Ishikawa (cell line): ENCODE measurements around the gene CYSTM1.

Source experiments
- CEBPB ChIP-seq: IDR thresholded peaks from 2 replicates; pipeline ENCODE4 v1.6.1; 2012
- CREB1 ChIP-seq: IDR thresholded peaks from 2 replicates; pipeline ENCODE4 v1.6.1; 2012; ENCODE audit warnings: low read depth
- EGR1 ChIP-seq: IDR thresholded peaks from 2 replicates; pipeline ENCODE4 v1.6.1; 2012
- EP300 ChIP-seq: IDR thresholded peaks from 2 replicates; pipeline ENCODE4 v1.6.1; 2012; ENCODE audit warnings: borderline replicate concordance
- FOXM1 ChIP-seq: IDR thresholded peaks from 2 replicates; pipeline ENCODE4 v1.6.1; 2012; ENCODE audit warnings: low read depth, borderline replicate concordance
- MAX ChIP-seq: IDR thresholded peaks from 2 replicates; pipeline ENCODE4 v1.6.1; 2012
- NFIC ChIP-seq: IDR thresholded peaks from 2 replicates; pipeline ENCODE4 v1.6.1; 2012
- RAD21 ChIP-seq: IDR thresholded peaks from 2 replicates; pipeline ENCODE4 v1.6.1; 2012; ENCODE audit warnings: low read depth
- REST ChIP-seq: IDR thresholded peaks from 2 replicates; pipeline ENCODE4 v1.6.1; 2012; ENCODE audit warnings: low read depth, mild to moderate bottlenecking
- TAF1 ChIP-seq: IDR thresholded peaks from 2 replicates; pipeline ENCODE4 v1.6.1; 2012; ENCODE audit warnings: low read depth, mild to moderate bottlenecking
- TCF12 ChIP-seq: IDR thresholded peaks from 2 replicates; pipeline ENCODE4 v1.6.1; 2012; ENCODE audit warnings: low read depth
- TEAD4 ChIP-seq: IDR thresholded peaks from 2 replicates; pipeline ENCODE4 v1.6.1; 2012
- YY1 ChIP-seq: IDR thresholded peaks from 2 replicates; pipeline ENCODE4 v1.6.1; 2012; ENCODE audit warnings: low read depth
- ZBTB7A ChIP-seq: IDR thresholded peaks from 2 replicates; pipeline ENCODE4 v1.6.1; 2012; ENCODE audit warnings: low read depth
- TF ChIP-seq, protein P1 (sequence below): IDR thresholded peaks from 2 replicates; pipeline ENCODE4 v1.6.1; 2012

Gene CYSTM1

GRCh38 chr5:140136624-140137023 is 38.4 kb upstream of the CYSTM1 start:
- TF ChIP-seq YY1, result no peak
- no peak for TF ChIP-seq RAD21
- no peak for TF ChIP-seq EP300
- no peak for TF ChIP-seq CEBPB
- TF ChIP-seq TEAD4, result no peak
- TF ChIP-seq CREB1, result no peak

DNA sequence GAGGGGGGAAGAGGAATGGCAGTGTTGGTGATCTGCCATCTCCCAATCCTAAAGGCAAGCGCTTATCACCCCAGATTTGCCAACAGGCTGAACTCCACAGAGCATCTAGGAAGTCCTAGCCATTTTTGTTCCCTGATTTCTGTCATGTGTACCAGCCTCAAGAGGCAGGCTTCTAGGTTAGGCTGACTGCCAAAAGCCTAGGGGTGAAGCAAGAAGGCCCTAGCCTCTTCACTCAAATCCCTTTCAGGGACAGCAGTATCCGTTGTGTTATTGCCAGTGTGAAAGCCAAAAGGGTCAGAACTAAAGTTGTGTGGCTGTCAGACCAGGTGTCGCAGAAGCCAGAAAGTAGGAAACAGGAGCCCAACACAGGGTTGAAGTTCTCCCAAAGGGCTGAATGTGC is 34.6 kb upstream of the CYSTM1 start:
- TF ChIP-seq CEBPB, result no peak
- TF ChIP-seq, protein P1, sequence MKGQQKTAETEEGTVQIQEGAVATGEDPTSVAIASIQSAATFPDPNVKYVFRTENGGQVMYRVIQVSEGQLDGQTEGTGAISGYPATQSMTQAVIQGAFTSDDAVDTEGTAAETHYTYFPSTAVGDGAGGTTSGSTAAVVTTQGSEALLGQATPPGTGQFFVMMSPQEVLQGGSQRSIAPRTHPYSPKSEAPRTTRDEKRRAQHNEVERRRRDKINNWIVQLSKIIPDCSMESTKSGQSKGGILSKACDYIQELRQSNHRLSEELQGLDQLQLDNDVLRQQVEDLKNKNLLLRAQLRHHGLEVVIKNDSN, result no peak
- TF ChIP-seq EGR1, result no peak
- TF ChIP-seq MAX, result no peak
- TF ChIP-seq REST, result no peak
- no peak for TF ChIP-seq EP300
- TF ChIP-seq TAF1, result no peak
- no peak for TF ChIP-seq NFIC
- TF ChIP-seq ZBTB7A, result no peak
- TF ChIP-seq FOXM1, result no peak
- TF ChIP-seq RAD21, result no peak
- no peak for TF ChIP-seq TEAD4
- no peak for TF ChIP-seq CREB1
- TF ChIP-seq YY1, result no peak
- TF ChIP-seq TCF12, result no peak

DNA sequence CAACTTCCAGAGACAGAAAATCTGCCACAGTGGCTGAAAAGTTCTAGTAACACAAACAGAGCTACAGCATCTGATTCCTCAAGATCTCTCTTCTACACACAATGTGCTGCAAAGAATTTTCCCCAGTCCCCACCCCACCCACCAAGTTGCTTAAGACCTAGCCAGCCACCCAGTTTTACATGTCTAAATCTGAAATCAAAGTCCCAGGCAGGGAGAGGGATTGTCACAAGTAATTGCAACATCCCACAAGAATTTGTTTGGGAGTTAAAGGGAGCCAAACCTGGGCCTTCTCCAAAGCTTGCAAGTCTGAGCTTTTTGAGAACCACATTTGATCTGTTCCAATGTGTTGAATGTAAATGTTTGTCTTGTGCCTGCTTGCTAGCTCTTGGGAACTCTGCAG is 33.7 kb upstream of the CYSTM1 start:
- TF ChIP-seq REST, result no peak
- no peak for TF ChIP-seq FOXM1
- TF ChIP-seq TCF12, result no peak
- TF ChIP-seq CREB1, result no peak
- no peak for TF ChIP-seq EP300
- no peak for TF ChIP-seq EGR1
- no peak for TF ChIP-seq CEBPB
- TF ChIP-seq YY1, result no peak

DNA sequence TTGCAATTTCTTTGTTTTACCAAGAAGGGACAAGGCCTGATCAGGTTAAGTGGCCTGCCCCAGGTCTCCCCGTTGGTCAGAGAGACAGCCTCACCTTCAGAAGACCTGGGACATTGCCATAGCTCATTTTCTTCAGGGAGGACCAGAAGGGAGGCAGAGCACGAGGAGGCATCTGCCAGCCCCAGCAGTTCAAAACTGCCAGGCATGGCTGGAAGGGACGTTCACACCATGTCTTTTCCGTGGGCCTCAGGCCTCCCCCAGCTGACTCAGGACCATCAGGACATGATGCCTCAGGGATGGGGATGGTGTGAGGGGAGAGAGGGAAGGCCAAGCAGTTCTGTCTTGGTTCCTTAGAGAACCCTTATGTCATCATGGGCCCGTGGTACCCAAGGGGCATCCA is 32.7 kb upstream of the CYSTM1 start:
- TF ChIP-seq CREB1 (no peak), NFIC (no peak), RAD21 (no peak), TEAD4 (no peak), FOXM1 (no peak), EP300 (no peak), ZBTB7A (no peak), YY1 (no peak), CEBPB (no peak), TCF12 (no peak), MAX (no peak), TAF1 (no peak), EGR1 (no peak), REST (no peak)
- TF ChIP-seq, protein P1, result no peak

- no peak for TF ChIP-seq NFIC
- TF ChIP-seq CEBPB, result no peak
- no peak for TF ChIP-seq TCF12
These were observed 32.1 kb upstream of the CYSTM1 start for GRCh38 chr5:140142856-140143255.
